SH-SY5Y (cell line): Measurements from ENCODE around the gene ZFPM1.

Experiments used
- GATA2 ChIP-seq: IDR thresholded peaks from 2 replicates; pipeline ENCODE4 v1.6.1; 2011; ENCODE audit warnings: mild to moderate bottlenecking, low read depth, low read length
- GATA3 ChIP-seq: IDR thresholded peaks from 2 replicates; pipeline ENCODE4 v1.6.1; 2011; ENCODE audit warnings: low read depth, mild to moderate bottlenecking, low read length, moderate library complexity

- TF ChIP-seq GATA2 (no peak), GATA3 (no peak)
Observed at GRCh38 chr16:88523309-88524161, 70.5 kb downstream of the ZFPM1 start.
